Progenitor cell of endocrine pancreas (in vitro differentiated cells): ENCODE measurements around the gene TARBP2. TPM values are rescaled to one million over a fixed set of nuclear protein-coding genes. Genes with fewer than 3 reads are reported as not detected.

Experiments
- DNase-seq: peaks from one replicate; pipeline ENCODE4 v3.0.0; 2021; ENCODE audit warnings: low spot score; ENCODE audit not compliant: unreplicated experiment
- H3K27ac Mint-ChIP-seq: 2 replicates; pipeline ENCODE4 v1.8.0; 2021; ENCODE audit warnings: mild to moderate bottlenecking, moderate library complexity, mixed read lengths
- H3K27me3 Mint-ChIP-seq: 2 replicates; pipeline ENCODE4 v1.8.0; 2021; ENCODE audit warnings: mixed read lengths
- H3K36me3 Mint-ChIP-seq: 2 replicates; pipeline ENCODE4 v1.8.0; 2022; ENCODE audit warnings: mixed read lengths; ENCODE audit not compliant: insufficient read depth
- H3K4me1 Mint-ChIP-seq: 2 replicates; pipeline ENCODE4 v1.8.0; 2021; ENCODE audit warnings: low read depth, mixed read lengths
- H3K4me3 Mint-ChIP-seq: 2 replicates; pipeline ENCODE4 v1.8.0; 2021; ENCODE audit warnings: low read depth, mild to moderate bottlenecking, moderate library complexity, mixed read lengths
- H3K9me3 Mint-ChIP-seq: 2 replicates; pipeline ENCODE4 v1.8.0; 2021; ENCODE audit warnings: low read depth, mixed read lengths
- total RNA-seq: library from RNA; stranded (reverse); gene quantifications from 2 replicates; pipeline ENCODE4 v1.2.1, GENCODE V29; 2021
- TF ChIP-seq, protein P1 (sequence below): fragments of 200-600 bp; sonication (generic); IDR thresholded peaks from one replicate; pipeline ENCODE4 v1.5.0; 2021; ENCODE audit warnings: antibody characterized with exemption, mild to moderate bottlenecking; ENCODE audit not compliant: unreplicated experiment

The TARBP2 gene
- total RNA-seq, 1 donor from 2014 or later: 61.5 TPM

DNA sequence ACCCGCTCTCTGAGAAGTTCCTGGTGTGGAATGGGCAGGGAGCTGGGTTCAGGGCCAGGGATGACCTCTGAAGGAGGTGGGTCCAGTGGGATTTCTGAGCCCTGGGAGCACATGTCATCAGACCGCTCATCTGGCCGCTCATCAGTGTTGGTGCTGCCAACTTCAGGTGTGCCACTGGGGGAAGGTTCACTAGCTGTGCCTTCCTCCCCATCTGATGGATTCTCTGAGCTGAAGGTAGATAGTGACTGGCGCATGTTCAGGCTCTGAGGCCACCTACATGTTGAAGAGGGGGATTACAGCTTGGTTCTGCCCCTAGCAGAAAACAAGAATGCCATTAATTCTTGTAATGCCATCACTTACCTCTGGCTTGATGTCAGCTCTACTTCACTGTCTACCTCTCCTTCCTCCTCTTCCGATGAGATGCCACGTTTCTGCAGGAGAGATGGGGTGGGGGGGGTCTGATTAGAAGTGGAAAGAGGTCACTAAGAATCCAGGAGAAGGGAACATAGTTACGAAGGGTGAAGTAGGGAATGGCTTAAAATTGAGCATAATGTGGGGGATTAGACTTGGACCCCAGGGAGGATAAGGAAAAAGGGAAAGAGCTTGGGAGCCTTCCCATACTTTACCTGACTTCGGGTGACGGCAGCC, 19.0 kb upstream of the TARBP2 start:
- no peaks in the 10 kb centered on the region for H3K27me3 Mint-ChIP-seq
- no peak overlapping the region for H3K4me3 Mint-ChIP-seq
- TF ChIP-seq, protein P1, sequence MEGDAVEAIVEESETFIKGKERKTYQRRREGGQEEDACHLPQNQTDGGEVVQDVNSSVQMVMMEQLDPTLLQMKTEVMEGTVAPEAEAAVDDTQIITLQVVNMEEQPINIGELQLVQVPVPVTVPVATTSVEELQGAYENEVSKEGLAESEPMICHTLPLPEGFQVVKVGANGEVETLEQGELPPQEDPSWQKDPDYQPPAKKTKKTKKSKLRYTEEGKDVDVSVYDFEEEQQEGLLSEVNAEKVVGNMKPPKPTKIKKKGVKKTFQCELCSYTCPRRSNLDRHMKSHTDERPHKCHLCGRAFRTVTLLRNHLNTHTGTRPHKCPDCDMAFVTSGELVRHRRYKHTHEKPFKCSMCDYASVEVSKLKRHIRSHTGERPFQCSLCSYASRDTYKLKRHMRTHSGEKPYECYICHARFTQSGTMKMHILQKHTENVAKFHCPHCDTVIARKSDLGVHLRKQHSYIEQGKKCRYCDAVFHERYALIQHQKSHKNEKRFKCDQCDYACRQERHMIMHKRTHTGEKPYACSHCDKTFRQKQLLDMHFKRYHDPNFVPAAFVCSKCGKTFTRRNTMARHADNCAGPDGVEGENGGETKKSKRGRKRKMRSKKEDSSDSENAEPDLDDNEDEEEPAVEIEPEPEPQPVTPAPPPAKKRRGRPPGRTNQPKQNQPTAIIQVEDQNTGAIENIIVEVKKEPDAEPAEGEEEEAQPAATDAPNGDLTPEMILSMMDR: peak; percentile 32
- peak overlapping the region; percentile 74 for H3K27ac Mint-ChIP-seq
- H3K9me3 Mint-ChIP-seq: no peaks in the 10 kb centered on the region
- peaks cover 14% of the 10 kb centered on the region for H3K4me1 Mint-ChIP-seq
- no peak for DNase-seq
- peaks cover 19% of the 10 kb centered on the region for H3K36me3 Mint-ChIP-seq

- Mint-ChIP-seq H3K4me3 (no peak overlapping the region), H3K4me1 (peaks cover 14% of the 10 kb centered on the region), H3K36me3 (peaks cover 17% of the 10 kb centered on the region), H3K9me3 (no peaks in the 10 kb centered on the region), H3K27ac (peak overlapping the region; percentile 21), H3K27me3 (no peaks in the 10 kb centered on the region)
- DNase-seq: no peak
- TF ChIP-seq, protein P1: no peak
Observed at GRCh38 chr12:53482626-53483168, 18.4 kb upstream of the TARBP2 start.

- peaks cover 14% of the 10 kb centered on the region for H3K4me1 Mint-ChIP-seq
- TF ChIP-seq, protein P1: no peak
- H3K27me3 Mint-ChIP-seq: no peaks in the 10 kb centered on the region
- H3K36me3 Mint-ChIP-seq: peaks cover 15% of the 10 kb centered on the region
- no peak for DNase-seq
- no peak overlapping the region for H3K4me3 Mint-ChIP-seq
- no peaks in the 10 kb centered on the region for H3K9me3 Mint-ChIP-seq
- H3K27ac Mint-ChIP-seq: peak overlapping the region; percentile 51
Observed at GRCh38 chr12:53483225-53483978, 17.7 kb upstream of the TARBP2 start.

DNA sequence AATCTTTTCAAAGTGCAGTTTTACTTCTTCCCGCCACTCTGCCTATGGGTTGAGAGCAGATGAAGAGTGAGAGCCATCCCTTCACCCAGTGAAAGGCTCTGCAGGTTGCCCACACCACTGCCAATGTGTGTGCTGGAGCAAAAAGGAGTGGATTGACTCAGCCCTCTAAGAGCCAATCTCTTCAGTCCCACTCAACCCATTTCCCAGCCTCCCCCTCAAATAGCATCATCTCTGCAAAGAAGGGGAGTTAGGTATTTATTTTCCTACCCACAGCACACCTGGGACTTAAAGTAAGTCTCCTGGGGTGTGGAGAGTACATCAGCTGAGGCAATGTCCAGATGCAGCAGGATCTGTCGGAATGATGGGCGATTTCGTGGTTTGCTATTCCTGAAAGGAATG, 17.1 kb upstream of the TARBP2 start:
- Mint-ChIP-seq H3K4me3 (no peak overlapping the region), H3K4me1 (peaks cover 14% of the 10 kb centered on the region), H3K27me3 (no peaks in the 10 kb centered on the region), H3K9me3 (no peaks in the 10 kb centered on the region), H3K36me3 (peaks cover 13% of the 10 kb centered on the region), H3K27ac (peak overlapping the region; percentile 51)
- no peak for DNase-seq
- TF ChIP-seq, protein P1: no peak

DNA sequence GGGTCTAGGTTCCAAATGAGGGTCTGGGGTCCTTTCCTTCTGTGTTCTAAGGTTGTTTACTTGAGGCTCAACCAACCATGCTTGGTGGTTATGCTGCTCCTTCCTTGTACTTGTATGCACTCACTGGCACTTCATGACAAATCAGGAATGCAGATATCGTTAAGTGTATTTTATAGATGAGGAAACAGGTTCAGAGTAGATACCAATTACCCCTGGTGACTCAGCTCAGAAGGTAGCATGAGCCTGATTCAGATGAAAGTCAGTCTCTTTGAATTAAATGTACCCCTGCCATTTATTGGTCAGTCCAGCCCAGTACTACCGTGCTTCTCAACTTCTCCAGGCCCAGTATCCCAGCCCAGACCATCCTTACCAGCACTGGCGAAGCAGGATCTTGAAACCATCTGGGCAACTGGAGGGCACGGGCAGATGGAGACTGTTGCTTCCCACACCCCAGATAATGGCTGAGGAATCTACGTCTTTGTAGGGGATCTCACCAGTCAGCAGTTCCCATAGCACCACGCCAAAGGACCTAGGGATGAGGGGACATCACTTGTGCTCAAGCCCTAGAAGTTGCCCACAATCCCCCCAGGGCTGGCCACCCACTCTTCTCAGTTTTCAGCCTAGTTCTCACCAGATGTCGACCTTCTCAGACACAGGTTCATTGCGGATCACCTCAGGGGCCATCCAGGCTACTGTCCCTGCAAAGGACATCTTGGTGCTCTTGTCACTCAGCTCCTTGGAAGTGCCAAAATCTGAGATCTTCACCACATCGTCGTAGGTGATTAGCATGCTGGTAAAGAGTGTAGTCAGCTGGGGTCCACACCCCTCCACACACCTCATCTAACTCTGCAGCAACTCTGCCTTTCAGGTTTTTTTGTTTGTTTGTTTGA, 16.2 kb upstream of the TARBP2 start:
- no peak for DNase-seq
- H3K4me1 Mint-ChIP-seq: peaks cover 18% of the 10 kb centered on the region
- H3K36me3 Mint-ChIP-seq: peaks cover 8% of the 10 kb centered on the region
- no peaks in the 10 kb centered on the region for H3K9me3 Mint-ChIP-seq
- peak overlapping the region; percentile 54 for H3K27ac Mint-ChIP-seq
- no peaks in the 10 kb centered on the region for H3K27me3 Mint-ChIP-seq
- no peak overlapping the region for H3K4me3 Mint-ChIP-seq
- TF ChIP-seq, protein P1: no peak
